VCaP (cell line): Measurements from ENCODE around the gene TLR7.
A peak's percentile ranks its signal among the peaks of the same experiment; 100 is the strongest.

Experiments
- H3K27ac ChIP-seq: fragments of 450-650 bp; 2 replicates; pipeline ENCODE4 v1.5.1; 2017
- TF ChIP-seq, protein P1 (sequence below): fragments of 450-650 bp; conservative IDR thresholded peaks from 2 replicates; pipeline ENCODE4 v1.5.1; 2017; ENCODE audit warnings: mild to moderate bottlenecking, moderate library complexity

Gene TLR7

GRCh38 chrX:12874581-12874980 is 7.7 kb downstream of the TLR7 start:
- H3K27ac ChIP-seq: no peak overlapping the region
- TF ChIP-seq, protein P1, sequence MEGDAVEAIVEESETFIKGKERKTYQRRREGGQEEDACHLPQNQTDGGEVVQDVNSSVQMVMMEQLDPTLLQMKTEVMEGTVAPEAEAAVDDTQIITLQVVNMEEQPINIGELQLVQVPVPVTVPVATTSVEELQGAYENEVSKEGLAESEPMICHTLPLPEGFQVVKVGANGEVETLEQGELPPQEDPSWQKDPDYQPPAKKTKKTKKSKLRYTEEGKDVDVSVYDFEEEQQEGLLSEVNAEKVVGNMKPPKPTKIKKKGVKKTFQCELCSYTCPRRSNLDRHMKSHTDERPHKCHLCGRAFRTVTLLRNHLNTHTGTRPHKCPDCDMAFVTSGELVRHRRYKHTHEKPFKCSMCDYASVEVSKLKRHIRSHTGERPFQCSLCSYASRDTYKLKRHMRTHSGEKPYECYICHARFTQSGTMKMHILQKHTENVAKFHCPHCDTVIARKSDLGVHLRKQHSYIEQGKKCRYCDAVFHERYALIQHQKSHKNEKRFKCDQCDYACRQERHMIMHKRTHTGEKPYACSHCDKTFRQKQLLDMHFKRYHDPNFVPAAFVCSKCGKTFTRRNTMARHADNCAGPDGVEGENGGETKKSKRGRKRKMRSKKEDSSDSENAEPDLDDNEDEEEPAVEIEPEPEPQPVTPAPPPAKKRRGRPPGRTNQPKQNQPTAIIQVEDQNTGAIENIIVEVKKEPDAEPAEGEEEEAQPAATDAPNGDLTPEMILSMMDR: no peak

- TF ChIP-seq, protein P1: no peak
Observed at GRCh38 chrX:12877386-12877785, 10.5 kb downstream of the TLR7 start.

GRCh38 chrX:12878536-12878935 is 11.7 kb downstream of the TLR7 start:
- TF ChIP-seq, protein P1: no peak
- H3K27ac ChIP-seq: no peak overlapping the region

More at GRCh38 chrX:12877386-12877785, 10.5 kb downstream of the TLR7 start:
- peak overlapping the region; percentile 60 for H3K27ac ChIP-seq

DNA sequence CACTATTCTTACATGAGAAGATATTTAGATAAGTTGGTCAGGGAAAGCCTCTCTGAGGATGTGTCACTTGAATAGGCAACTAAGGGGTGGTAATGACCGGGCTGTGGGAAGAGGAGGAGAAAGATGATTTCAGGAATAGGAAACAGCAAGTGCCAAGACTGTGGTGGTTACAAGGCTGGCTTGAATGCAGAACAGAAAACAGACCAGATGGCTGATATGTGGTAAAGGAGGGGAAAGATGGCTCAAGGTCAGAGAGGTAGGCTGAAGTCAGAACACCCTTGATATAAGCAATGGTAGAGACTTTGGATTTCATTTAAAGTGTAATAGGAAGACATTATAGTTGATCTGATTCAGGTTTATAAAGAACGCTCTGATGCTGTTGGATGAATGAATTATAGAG is 15.0 kb downstream of the TLR7 start:
- no peak overlapping the region for H3K27ac ChIP-seq
- TF ChIP-seq, protein P1: no peak

GRCh38 chrX:12885508-12885907 is 18.6 kb downstream of the TLR7 start:
- H3K27ac ChIP-seq: no peak overlapping the region
- TF ChIP-seq, protein P1: no peak

GRCh38 chrX:12886545-12886944 is 19.7 kb downstream of the TLR7 start:
- no peak overlapping the region for H3K27ac ChIP-seq
- TF ChIP-seq, protein P1: no peak

DNA sequence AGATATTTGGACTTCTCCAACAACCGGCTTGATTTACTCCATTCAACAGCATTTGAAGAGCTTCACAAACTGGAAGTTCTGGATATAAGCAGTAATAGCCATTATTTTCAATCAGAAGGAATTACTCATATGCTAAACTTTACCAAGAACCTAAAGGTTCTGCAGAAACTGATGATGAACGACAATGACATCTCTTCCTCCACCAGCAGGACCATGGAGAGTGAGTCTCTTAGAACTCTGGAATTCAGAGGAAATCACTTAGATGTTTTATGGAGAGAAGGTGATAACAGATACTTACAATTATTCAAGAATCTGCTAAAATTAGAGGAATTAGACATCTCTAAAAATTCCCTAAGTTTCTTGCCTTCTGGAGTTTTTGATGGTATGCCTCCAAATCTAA is 20.3 kb downstream of the TLR7 start:
- no peak overlapping the region for H3K27ac ChIP-seq
- TF ChIP-seq, protein P1: no peak

GRCh38 chrX:12887767-12888166 is 20.9 kb downstream of the TLR7 start:
- no peak overlapping the region for H3K27ac ChIP-seq
- TF ChIP-seq, protein P1: no peak
